ENCODE measurements around the gene THOP1.

Gene THOP1

GRCh38 chr19:2804156-2805004 lies 19.1 kb downstream of the THOP1 start:
- no peak for DNase-seq (ENCODE audit: low read depth in 2 of 2)

- DNase-seq (ENCODE audit: low read depth in 2 of 2), result no peak
Observed at GRCh38 chr19:2805261-2805900, 20.1 kb downstream of the THOP1 start.

GRCh38 chr19:2805991-2806649 lies 20.8 kb downstream of the THOP1 start:
- no peak for DNase-seq (ENCODE audit: low read depth in 2 of 2)

GRCh38 chr19:2806736-2807378 lies 21.6 kb downstream of the THOP1 start:
- no peak for DNase-seq (ENCODE audit: low read depth in 2 of 2)

GRCh38 chr19:2807379-2808128 lies 22.3 kb downstream of the THOP1 start:
- DNase-seq (ENCODE audit: low read depth in 2 of 2), result no peak

- DNase-seq (ENCODE audit: low read depth in 2 of 2), result no peak
Observed at GRCh38 chr19:2808129-2808941, 23.0 kb downstream of the THOP1 start.

- DNase-seq (ENCODE audit: low read depth in 2 of 2), result no peak
Observed at GRCh38 chr19:2809387-2810140, 24.3 kb downstream of the THOP1 start.

GRCh38 chr19:2810141-2811091 lies 25.1 kb downstream of the THOP1 start:
- no peak for DNase-seq (ENCODE audit: low read depth in 2 of 2)

GRCh38 chr19:2811221-2811722 lies 26.0 kb downstream of the THOP1 start:
- no peak for DNase-seq (ENCODE audit: low read depth in 2 of 2)

GRCh38 chr19:2811735-2812413 lies 26.6 kb downstream of the THOP1 start:
- no peak for DNase-seq (ENCODE audit: low read depth in 2 of 2)

GRCh38 chr19:2812414-2813234 lies 27.3 kb downstream of the THOP1 start:
- no peak for DNase-seq (ENCODE audit: low read depth in 2 of 2)

GRCh38 chr19:2813235-2814160 lies 28.2 kb downstream of the THOP1 start:
- no peak for DNase-seq (ENCODE audit: low read depth in 2 of 2)

GRCh38 chr19:2814426-2814825 lies 29.1 kb downstream of the THOP1 start:
- DNase-seq (ENCODE audit: low read depth in 2 of 2), result no peak

GRCh38 chr19:2815191-2815614 lies 29.9 kb downstream of the THOP1 start:
- DNase-seq (ENCODE audit: low read depth in 2 of 2), result no peak

- no peak for DNase-seq (ENCODE audit: low read depth in 2 of 2)
Observed at GRCh38 chr19:2815923-2816322, 30.6 kb downstream of the THOP1 start.

GRCh38 chr19:2816641-2817040 lies 31.3 kb downstream of the THOP1 start:
- DNase-seq (ENCODE audit: low read depth in 2 of 2), result no peak

Measured in stimulated activated CD8-positive, alpha-beta memory T cell treated with anti-CD3 and anti-CD28 coated beads, Interleukin-2, amount 100 ng/mL, for 1 hour (primary cell).